RWPE2 (cell line): ENCODE data around the gene AFG3L2.
A peak's percentile ranks its signal among the peaks of the same experiment; 100 is the strongest.

Experiments
- ATAC-seq: fragments of 200-7000 bp; cut with Tn5 transposase; 3 replicates; pipeline ENCODE4 v1.9.1; 2021; ENCODE audit warnings: low read depth
- DNase-seq: peaks from one replicate; pipeline ENCODE4 v3.0.0-alpha.2; 2020; ENCODE audit warnings: low spot score
- H3K27ac ChIP-seq: fragments of 450-650 bp; 2 replicates; pipeline ENCODE4 v1.5.1; 2017; ENCODE audit warnings: mild to moderate bottlenecking; ENCODE audit not compliant: poor library complexity, severe bottlenecking
- H3K27me3 ChIP-seq: fragments of 250-450 bp; sonication (Bioruptor Pico); 2 replicates; pipeline ENCODE4 v1.5.1; 2021; ENCODE audit warnings: mild to moderate bottlenecking, moderate library complexity; ENCODE audit not compliant: insufficient read depth, poor library complexity, severe bottlenecking
- H3K36me3 ChIP-seq: fragments of 250-450 bp; sonication (Bioruptor Pico); 2 replicates; pipeline ENCODE4 v1.5.1; 2020; ENCODE audit warnings: low read depth, mild to moderate bottlenecking, moderate library complexity
- H3K4me1 ChIP-seq: fragments of 250-450 bp; sonication (Bioruptor Pico); 2 replicates; pipeline ENCODE4 v1.5.1; 2021; ENCODE audit warnings: mild to moderate bottlenecking, moderate library complexity; ENCODE audit not compliant: insufficient read depth, poor library complexity, severe bottlenecking
- H3K4me3 ChIP-seq: fragments of 250-450 bp; sonication (Bioruptor Pico); 2 replicates; pipeline ENCODE4 v1.5.1; 2021; ENCODE audit warnings: mild to moderate bottlenecking, moderate library complexity; ENCODE audit not compliant: severe bottlenecking
- H3K9me3 ChIP-seq: fragments of 250-450 bp; sonication (Bioruptor Pico); 2 replicates; pipeline ENCODE4 v1.5.1; 2021; ENCODE audit warnings: mild to moderate bottlenecking, moderate library complexity; ENCODE audit not compliant: severe bottlenecking
- TF ChIP-seq, protein P1 (sequence below): fragments of 450-650 bp; IDR thresholded peaks from one replicate; pipeline ENCODE4 v1.5.1; 2017; ENCODE audit warnings: mild to moderate bottlenecking, moderate library complexity; ENCODE audit not compliant: poor library complexity, severe bottlenecking

The AFG3L2 gene

DNA sequence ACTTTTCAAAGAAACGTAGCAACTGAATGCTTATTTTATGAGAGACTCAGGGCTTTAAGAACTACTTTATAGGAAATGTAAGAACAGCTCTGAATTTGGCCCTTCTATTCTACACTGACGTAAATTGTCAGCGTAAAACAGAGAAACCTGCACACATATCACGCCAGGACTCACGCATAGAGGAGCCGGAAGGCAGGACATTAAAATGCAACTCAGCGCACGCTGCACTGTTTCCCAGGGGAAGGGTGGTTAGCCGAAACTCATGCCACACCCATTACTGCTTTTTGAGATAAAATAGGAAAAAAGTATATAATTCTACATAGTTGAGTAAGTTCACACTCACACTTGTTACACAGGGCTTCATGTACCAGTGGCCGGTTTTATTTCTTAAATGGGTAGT, 61.5 kb downstream of the AFG3L2 start:
- Histone ChIP-seq H3K27ac (no peak overlapping the region), H3K27me3 (no peaks in the 10 kb centered on the region), H3K4me1 (peaks cover 13% of the 10 kb centered on the region), H3K36me3 (peaks cover 98% of the 10 kb centered on the region), H3K4me3 (no peak overlapping the region), H3K9me3 (peaks cover 10% of the 10 kb centered on the region)
- TF ChIP-seq, protein P1, sequence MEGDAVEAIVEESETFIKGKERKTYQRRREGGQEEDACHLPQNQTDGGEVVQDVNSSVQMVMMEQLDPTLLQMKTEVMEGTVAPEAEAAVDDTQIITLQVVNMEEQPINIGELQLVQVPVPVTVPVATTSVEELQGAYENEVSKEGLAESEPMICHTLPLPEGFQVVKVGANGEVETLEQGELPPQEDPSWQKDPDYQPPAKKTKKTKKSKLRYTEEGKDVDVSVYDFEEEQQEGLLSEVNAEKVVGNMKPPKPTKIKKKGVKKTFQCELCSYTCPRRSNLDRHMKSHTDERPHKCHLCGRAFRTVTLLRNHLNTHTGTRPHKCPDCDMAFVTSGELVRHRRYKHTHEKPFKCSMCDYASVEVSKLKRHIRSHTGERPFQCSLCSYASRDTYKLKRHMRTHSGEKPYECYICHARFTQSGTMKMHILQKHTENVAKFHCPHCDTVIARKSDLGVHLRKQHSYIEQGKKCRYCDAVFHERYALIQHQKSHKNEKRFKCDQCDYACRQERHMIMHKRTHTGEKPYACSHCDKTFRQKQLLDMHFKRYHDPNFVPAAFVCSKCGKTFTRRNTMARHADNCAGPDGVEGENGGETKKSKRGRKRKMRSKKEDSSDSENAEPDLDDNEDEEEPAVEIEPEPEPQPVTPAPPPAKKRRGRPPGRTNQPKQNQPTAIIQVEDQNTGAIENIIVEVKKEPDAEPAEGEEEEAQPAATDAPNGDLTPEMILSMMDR, result no peak
- no peak for ATAC-seq
- DNase-seq, result no peak

DNA sequence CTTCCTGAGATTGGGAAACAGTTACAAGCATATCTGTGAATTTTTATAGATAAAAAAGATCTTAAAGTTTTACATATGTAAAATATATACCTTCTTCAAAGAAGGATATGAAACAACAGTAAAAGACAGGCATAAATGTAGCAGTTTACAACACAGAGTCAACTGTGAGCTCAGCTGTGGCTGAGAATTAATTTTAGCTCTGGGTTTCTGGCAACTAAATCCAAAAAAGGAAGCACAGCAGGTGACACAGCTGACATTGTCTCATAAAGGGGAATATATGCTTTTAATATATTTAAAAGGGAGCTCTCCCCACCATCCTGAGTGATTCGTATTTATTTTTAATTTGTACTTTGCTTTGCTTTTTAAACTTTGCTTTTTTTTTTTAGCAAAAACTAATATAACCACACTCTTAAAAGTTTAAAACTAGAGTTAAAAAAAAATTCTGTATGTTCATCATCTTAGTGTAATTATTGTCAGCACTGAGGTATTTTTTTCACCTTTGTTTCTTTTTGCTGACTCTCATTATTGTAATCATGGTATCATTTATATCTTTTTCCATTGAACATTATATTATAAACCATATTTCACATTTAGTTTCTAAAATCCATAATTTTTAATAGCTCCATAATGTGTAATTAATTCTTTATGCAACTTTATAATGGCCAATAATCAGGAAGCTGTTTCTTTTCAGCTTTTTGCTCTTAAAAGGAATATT, 62.3 kb downstream of the AFG3L2 start:
- DNase-seq (no peak), ATAC-seq (no peak)
- H3K9me3 ChIP-seq, result peaks cover 10% of the 10 kb centered on the region
- TF ChIP-seq, protein P1, result no peak
- H3K36me3 ChIP-seq, result peaks cover 98% of the 10 kb centered on the region
- H3K4me3 ChIP-seq, result no peak overlapping the region
- H3K27me3 ChIP-seq, result no peaks in the 10 kb centered on the region
- no peak overlapping the region for H3K27ac ChIP-seq
- peaks cover 15% of the 10 kb centered on the region for H3K4me1 ChIP-seq

DNA sequence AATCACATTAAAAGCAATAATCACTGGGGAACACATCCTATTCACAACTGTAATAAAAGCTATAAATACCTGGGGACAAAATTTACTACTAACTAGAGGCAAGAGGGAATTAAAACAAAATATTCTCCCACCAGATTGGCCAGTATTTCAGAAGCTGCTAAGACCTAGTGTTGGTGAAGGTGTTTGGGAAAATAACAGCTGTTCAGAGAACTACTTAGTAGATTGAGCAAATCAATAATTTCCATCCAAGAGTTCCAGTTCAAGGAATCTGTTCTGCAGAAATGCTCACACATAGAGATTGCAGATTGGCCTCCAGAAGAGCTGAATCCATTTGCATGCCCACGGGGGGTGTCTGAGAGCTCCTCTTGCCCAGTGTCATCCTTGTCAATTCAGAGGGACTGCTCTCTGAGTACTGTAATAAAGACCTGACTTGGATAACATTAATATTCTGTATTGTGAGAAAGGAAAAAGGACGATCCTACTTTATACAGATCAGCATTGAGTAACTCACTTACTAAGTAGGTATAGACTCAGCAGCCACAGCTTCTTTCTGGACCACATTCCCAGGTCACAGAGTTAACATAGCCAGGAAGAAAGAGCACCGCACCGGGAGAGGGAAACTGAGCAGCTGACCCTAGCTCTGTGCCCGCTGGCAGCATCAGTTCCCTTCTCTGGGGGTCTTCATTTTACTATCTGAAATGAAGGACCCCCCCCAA, 63.3 kb downstream of the AFG3L2 start:
- H3K4me1 ChIP-seq, result peaks cover 15% of the 10 kb centered on the region
- DNase-seq (no peak), ATAC-seq (0 out of 3 replicates have a peak, but pooled peaks have one; percentile 3)
- H3K36me3 ChIP-seq, result peaks cover 100% of the 10 kb centered on the region
- peaks cover 10% of the 10 kb centered on the region for H3K9me3 ChIP-seq
- H3K27me3 ChIP-seq, result no peaks in the 10 kb centered on the region
- TF ChIP-seq, protein P1, result no peak
- H3K4me3 ChIP-seq, result no peak overlapping the region
- H3K27ac ChIP-seq, result no peak overlapping the region

DNA sequence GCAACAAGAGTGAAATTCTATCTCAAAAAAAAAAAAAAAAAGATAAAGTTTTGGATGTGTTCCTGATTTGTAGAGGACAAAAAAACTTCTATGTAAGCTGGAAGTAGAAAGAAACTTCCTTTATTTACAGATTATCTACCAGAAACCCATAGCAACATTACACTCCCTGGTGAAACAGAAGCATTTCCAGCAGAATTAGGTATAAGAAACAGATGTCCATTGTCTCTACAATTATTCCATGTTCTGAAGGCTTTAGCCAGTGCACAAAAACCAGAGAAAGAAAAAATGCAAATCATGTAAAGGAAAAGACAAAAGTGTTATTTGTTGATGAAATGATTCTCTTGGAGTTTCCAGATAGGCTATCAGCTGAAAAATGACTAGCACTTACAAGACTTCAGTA, 64.1 kb downstream of the AFG3L2 start:
- Histone ChIP-seq H3K4me3 (no peak overlapping the region), H3K36me3 (peaks cover 94% of the 10 kb centered on the region), H3K27me3 (no peaks in the 10 kb centered on the region), H3K4me1 (peaks cover 15% of the 10 kb centered on the region), H3K27ac (no peak overlapping the region), H3K9me3 (peaks cover 10% of the 10 kb centered on the region)
- TF ChIP-seq, protein P1, result no peak
- ATAC-seq (no peak), DNase-seq (no peak)

DNA sequence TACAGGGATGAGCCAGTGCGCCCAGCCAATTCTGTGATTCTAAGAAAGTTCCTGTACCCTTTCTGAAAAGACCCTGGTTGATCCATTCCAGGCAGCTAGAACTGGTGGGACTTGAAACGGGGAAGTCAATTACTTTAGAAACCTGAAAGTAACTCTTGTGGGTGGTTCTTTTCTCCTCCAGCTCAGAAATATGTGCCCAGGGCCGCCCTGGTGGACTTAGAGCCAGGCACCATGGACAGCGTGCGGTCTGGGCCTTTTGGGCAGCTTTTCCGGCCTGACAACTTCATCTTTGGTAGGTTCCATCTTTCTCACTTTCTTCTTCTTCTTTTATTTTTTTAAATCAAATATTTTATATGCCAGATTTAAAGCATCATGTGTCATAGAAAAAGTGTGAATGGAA, 66.3 kb downstream of the AFG3L2 start:
- DNase-seq (no peak), ATAC-seq (no peak)
- Histone ChIP-seq H3K27ac (peak overlapping the region; percentile 94), H3K27me3 (no peaks in the 10 kb centered on the region), H3K9me3 (peaks cover 10% of the 10 kb centered on the region), H3K4me3 (no peak overlapping the region), H3K36me3 (peaks cover 71% of the 10 kb centered on the region), H3K4me1 (peaks cover 15% of the 10 kb centered on the region)
- TF ChIP-seq, protein P1, result no peak
